WTC11 (cell line): ENCODE results near the gene CLASP2. TPM values are rescaled to one million over a fixed set of nuclear protein-coding genes. Genes with fewer than 3 reads are reported as not detected.
"Not testable (repeated sequence)": the region's sequence is repeated elsewhere in the genome, so short reads cannot be mapped to it uniquely, and the experiment has no call there.

Experiments
- ATAC-seq: fragments of 200-7000 bp; cut with Tn5 transposase; 2 replicates; pipeline ENCODE4 v1.10.0; 2021; ENCODE audit warnings: mild to moderate bottlenecking, moderate library complexity
- CTCF ChIA-PET: fragments of 300-600 bp; sonication (Branson Sonifier 250); formaldehyde crosslinking; loops from one replicate; lab custom pipeline; 2021; ENCODE audit warnings: antibody characterized with exemption; lab: Charles Lee
- POLR2A ChIA-PET: fragments of 350-600 bp; sonication (Branson Sonifier 250); formaldehyde crosslinking; loops from one replicate; lab custom pipeline; 2021; ENCODE audit warnings: antibody characterized with exemption; lab: Charles Lee
- DNase-seq: peaks from one replicate; pipeline ENCODE4 v3.0.0; 2021; ENCODE audit warnings: low spot score
- H3K27ac Mint-ChIP-seq: 2 replicates; pipeline ENCODE4 v1.8.0; 2021; ENCODE audit warnings: mixed read lengths
- H3K27me3 Mint-ChIP-seq: 2 replicates; pipeline ENCODE4 v1.8.0; 2021; ENCODE audit warnings: low read depth, mild to moderate bottlenecking, moderate library complexity, mixed read lengths
- H3K36me3 Mint-ChIP-seq: 2 replicates; pipeline ENCODE4 v1.8.0; 2021; ENCODE audit warnings: mixed read lengths
- H3K4me1 Mint-ChIP-seq: 2 replicates; pipeline ENCODE4 v1.8.0; 2022; ENCODE audit warnings: mixed read lengths
- H3K4me3 Mint-ChIP-seq: 2 replicates; pipeline ENCODE4 v1.8.0; 2021; ENCODE audit warnings: mild to moderate bottlenecking, moderate library complexity, mixed read lengths
- H3K9me3 Mint-ChIP-seq: 2 replicates; pipeline ENCODE4 v1.8.0; 2021; ENCODE audit warnings: mixed read lengths
- AFF4 ChIP-seq: sonication (generic); formaldehyde crosslinking; IDR thresholded peaks from 2 replicates; pipeline ENCODE4 v1.8.1; 2023; ENCODE audit warnings: mild to moderate bottlenecking, missing genetic modification reagents, borderline replicate concordance
- ARID4B ChIP-seq: sonication (generic); formaldehyde crosslinking; IDR thresholded peaks from 2 replicates; pipeline ENCODE4 v1.8.0; 2023; ENCODE audit warnings: missing genetic modification reagents, mild to moderate bottlenecking, borderline replicate concordance
- ATF2 ChIP-seq: sonication (generic); formaldehyde crosslinking; IDR thresholded peaks from 2 replicates; pipeline ENCODE4 v1.8.1; 2022; ENCODE audit warnings: low read depth, missing genetic modification reagents, borderline replicate concordance
- CREM ChIP-seq: sonication (generic); formaldehyde crosslinking; IDR thresholded peaks from 2 replicates; pipeline ENCODE4 v1.8.1; 2022; ENCODE audit warnings: mild to moderate bottlenecking, missing genetic modification reagents, moderate library complexity
- FOXP1 ChIP-seq: sonication (generic); formaldehyde crosslinking; IDR thresholded peaks from 2 replicates; pipeline ENCODE4 v1.8.0; 2022; ENCODE audit warnings: missing genetic modification reagents, mild to moderate bottlenecking, moderate library complexity, borderline replicate concordance
- IRF2 ChIP-seq: sonication (generic); formaldehyde crosslinking; IDR thresholded peaks from 2 replicates; pipeline ENCODE4 v1.8.0; 2022; ENCODE audit warnings: low read depth, missing genetic modification reagents, borderline replicate concordance
- MXD4 ChIP-seq: fragments of 250-450 bp; sonication (Bioruptor Pico); IDR thresholded peaks from 2 replicates; pipeline ENCODE4 v1.8.0; 2021; ENCODE audit warnings: mild to moderate bottlenecking, moderate library complexity, borderline replicate concordance
- PRDM15 ChIP-seq: sonication (generic); formaldehyde crosslinking; IDR thresholded peaks from 2 replicates; pipeline ENCODE4 v1.8.0; 2022; ENCODE audit warnings: missing genetic modification reagents
- RELA ChIP-seq: sonication (generic); formaldehyde crosslinking; IDR thresholded peaks from 2 replicates; pipeline ENCODE4 v1.8.1; 2022; ENCODE audit warnings: missing genetic modification reagents, mild to moderate bottlenecking, borderline replicate concordance
- SMAD4 ChIP-seq: sonication (generic); formaldehyde crosslinking; IDR thresholded peaks from 2 replicates; pipeline ENCODE4 v1.8.0; 2022; ENCODE audit warnings: mild to moderate bottlenecking, missing genetic modification reagents
- SOX15 ChIP-seq: fragments of 250-450 bp; sonication (Bioruptor Pico); IDR thresholded peaks from 2 replicates; pipeline ENCODE4 v1.9.0; 2021; ENCODE audit warnings: mild to moderate bottlenecking
- TEAD4 ChIP-seq: sonication (generic); formaldehyde crosslinking; IDR thresholded peaks from 2 replicates; pipeline ENCODE4 v1.8.0; 2022; ENCODE audit warnings: mild to moderate bottlenecking, missing genetic modification reagents
- TP53 ChIP-seq: sonication (generic); formaldehyde crosslinking; IDR thresholded peaks from 2 replicates; pipeline ENCODE4 v1.8.1; 2023; ENCODE audit warnings: mild to moderate bottlenecking, missing genetic modification reagents
- ZBTB21 ChIP-seq: sonication (generic); formaldehyde crosslinking; IDR thresholded peaks from 2 replicates; pipeline ENCODE4 v1.8.1; 2023; ENCODE audit warnings: mild to moderate bottlenecking, missing genetic modification reagents, borderline replicate concordance
- ZNF121 ChIP-seq: sonication (generic); formaldehyde crosslinking; IDR thresholded peaks from 2 replicates; pipeline ENCODE4 v1.8.0; 2023; ENCODE audit warnings: missing genetic modification reagents
- total RNA-seq: library from RNA; stranded (reverse); gene quantifications from 3 replicates; pipeline ENCODE4 v1.2.3, GENCODE V29; 2021

The CLASP2 gene
- total RNA-seq, 1 experiment from 2014 or later: 56.7 TPM

GRCh38 chr3:33447958-33448357 is 270.1 kb downstream of the CLASP2 start:
- DNase-seq (peak; percentile 14), ATAC-seq (no peak)
- H3K27ac Mint-ChIP-seq: peak overlapping the region; percentile 3; the same call in 1 of the 2 replicates
- TF ChIP-seq AFF4 (CRISPR knock-in tag) (no peak), ARID4B (CRISPR knock-in tag) (no peak), SOX15 (no peak), PRDM15 (CRISPR knock-in tag) (no peak), MXD4 (CRISPR knock-in tag) (no peak), CREM (CRISPR knock-in tag) (no peak), TP53 (CRISPR knock-in tag) (no peak), IRF2 (no peak), ZBTB21 (CRISPR knock-in tag) (no peak), TEAD4 (CRISPR knock-in tag) (no peak), SMAD4 (CRISPR knock-in tag) (no peak), RELA (no peak), FOXP1 (CRISPR knock-in tag) (no peak), ZNF121 (no peak), ATF2 (no peak)
- H3K9me3 Mint-ChIP-seq: no peaks in the 10 kb centered on the region; the same call in 1 of the 2 replicates
- ChIA-PET CTCF (no interaction called here), POLR2A (no interaction called here)
- peak overlapping the region; percentile 86 for H3K4me3 Mint-ChIP-seq
- peaks cover 21% of the 10 kb centered on the region for H3K36me3 Mint-ChIP-seq
- H3K27me3 Mint-ChIP-seq: peaks cover 7% of the 10 kb centered on the region
- peaks cover 17% of the 10 kb centered on the region for H3K4me1 Mint-ChIP-seq

GRCh38 chr3:33447256-33447625 is 270.8 kb downstream of the CLASP2 start:
- H3K27me3 Mint-ChIP-seq, ATAC-seq, H3K9me3 Mint-ChIP-seq, POLR2A ChIA-PET: not testable (repeated sequence)
- peak overlapping the region; percentile 86 for H3K4me3 Mint-ChIP-seq
- H3K27ac Mint-ChIP-seq: peak overlapping the region; percentile 51; the same call in 1 of the 2 replicates
- peaks cover 19% of the 10 kb centered on the region for H3K4me1 Mint-ChIP-seq
- CTCF ChIA-PET: interaction anchor here (1.0 to 2.0 kb wide), 3 partner anchors 14 to 340 kb away, joined by 4 to 6 read pairs (median 5); no protein-coding TSS in a partner anchor
- peaks cover 14% of the 10 kb centered on the region for H3K36me3 Mint-ChIP-seq
- DNase-seq: peak; percentile 36
